ENCODE measurements around the gene SMIM24. TPM values are rescaled to one million over a fixed set of nuclear protein-coding genes. Genes with fewer than 3 reads are reported as not detected.

Gene SMIM24
- total RNA-seq, 4 donors from 2014 or later = not detected

DNA sequence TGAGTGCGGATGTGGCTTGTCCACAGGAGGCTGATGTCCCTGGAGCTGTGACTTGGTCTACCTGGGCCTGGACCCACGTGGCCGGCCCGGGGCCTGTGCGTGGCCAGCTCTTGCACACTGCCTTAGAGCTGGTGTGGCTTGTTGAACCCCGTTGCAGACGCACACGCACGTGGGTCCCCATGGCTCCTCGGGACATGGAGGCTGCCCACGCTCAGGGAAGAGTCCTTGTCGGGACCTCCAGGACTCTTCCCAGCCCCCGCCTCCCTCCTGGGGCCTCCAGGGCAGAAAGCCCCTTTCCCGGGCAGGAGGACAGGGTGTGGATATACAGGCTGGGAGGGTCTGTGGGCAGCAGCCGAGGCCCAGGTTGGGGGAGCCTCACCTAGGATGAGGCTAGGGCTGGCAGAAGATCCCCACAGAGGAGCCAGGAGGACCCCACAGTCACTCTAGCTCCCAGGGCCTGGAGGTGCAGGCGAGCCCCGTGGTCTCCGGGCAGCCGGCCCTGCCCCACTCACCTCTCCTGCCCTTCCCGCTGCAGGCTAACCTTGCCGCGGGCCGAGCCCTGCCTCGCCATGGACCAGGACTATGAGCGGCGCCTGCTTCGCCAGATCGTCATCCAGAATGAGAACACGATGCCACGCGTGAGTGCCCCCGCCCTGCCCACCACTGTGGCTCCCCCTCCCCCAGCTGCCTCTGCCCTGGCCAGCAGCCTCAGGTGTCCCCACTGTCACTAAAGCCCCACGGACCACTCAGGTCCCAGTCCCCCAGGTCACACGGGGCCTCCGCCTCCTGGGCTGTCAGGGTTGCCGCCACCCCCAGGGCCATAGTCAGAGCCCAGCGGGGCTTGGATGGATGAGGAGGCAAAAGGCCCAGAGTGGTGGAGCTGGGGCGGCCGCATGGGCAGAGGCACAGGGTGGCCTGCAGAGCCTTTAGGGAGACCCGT is 42.4 kb upstream of the SMIM24 start:
- H3K9me3 ChIP-seq = no peaks in the 10 kb centered on the region
- TF ChIP-seq POLR2A (IDR thresholded peaks at IDR 0.05) = no peak
- no peak for TF ChIP-seq CTCF (IDR thresholded peaks at IDR 0.05)
- no peak for TF ChIP-seq EP300 (IDR thresholded peaks at IDR 0.05)
- TF ChIP-seq POLR2AphosphoS5 (IDR thresholded peaks at IDR 0.05) = no peak
- no peaks in the 10 kb centered on the region for H3K27me3 ChIP-seq
- 100% methylated on average over 1 of the region's 40 CpGs; no CpG with 5 or more reads in 1 of the 2 donors for WGBS, 2 donors (ENCODE audit: low coverage in 1 of 2)
- H3K36me3 ChIP-seq = peaks cover 0 to 82% of the 10 kb centered on the region in 2 donors
- H3K27ac ChIP-seq = no peak overlapping the region
- no peak overlapping the region for H3K4me3 ChIP-seq
- ATAC-seq = no peak
- H3K4me1 ChIP-seq = peaks cover 0 to 21% (median 0%) of the 10 kb centered on the region in 3 donors

GRCh38 chr19:3521104-3521445 is 40.8 kb upstream of the SMIM24 start:
- Histone ChIP-seq H3K4me3 (no peak overlapping the region), H3K36me3 (peaks cover 0 to 66% of the 10 kb centered on the region in 2 donors), H3K27me3 (no peaks in the 10 kb centered on the region), H3K27ac (no peak overlapping the region), H3K4me1 (peaks cover 0 to 36% (median 0%) of the 10 kb centered on the region in 3 donors), H3K9me3 (no peaks in the 10 kb centered on the region)
- no peak for ATAC-seq
- 88% methylated on average over 4 of the region's 7 CpGs; no CpG with 5 or more reads in 1 of the 2 donors for WGBS, 2 donors (ENCODE audit: low coverage in 1 of 2)
- TF ChIP-seq POLR2AphosphoS5 (IDR thresholded peaks at IDR 0.05) (no peak), CTCF (IDR thresholded peaks at IDR 0.05) (no peak), POLR2A (IDR thresholded peaks at IDR 0.05) (no peak), EP300 (IDR thresholded peaks at IDR 0.05) (no peak)

GRCh38 chr19:3520166-3521103 is 40.1 kb upstream of the SMIM24 start:
- Histone ChIP-seq H3K27me3 (no peaks in the 10 kb centered on the region), H3K27ac (no peak overlapping the region), H3K4me3 (no peak overlapping the region), H3K4me1 (peaks cover 0 to 41% (median 0%) of the 10 kb centered on the region in 3 donors), H3K36me3 (peaks cover 0 to 60% of the 10 kb centered on the region in 2 donors), H3K9me3 (no peaks in the 10 kb centered on the region)
- TF ChIP-seq POLR2AphosphoS5 (IDR thresholded peaks at IDR 0.05) = no peak
- TF ChIP-seq POLR2A (IDR thresholded peaks at IDR 0.05) = no peak
- no peak for TF ChIP-seq EP300 (IDR thresholded peaks at IDR 0.05)
- no peak for TF ChIP-seq CTCF (IDR thresholded peaks at IDR 0.05)
- WGBS, 2 donors (ENCODE audit: low coverage in 1 of 2) = 72 to 90% methylated on average over 3 to 4 of the region's 37 CpGs
- no peak for ATAC-seq

- Histone ChIP-seq H3K9me3 (no peaks in the 10 kb centered on the region), H3K27ac (no peak overlapping the region), H3K27me3 (no peaks in the 10 kb centered on the region), H3K4me3 (no peak overlapping the region), H3K4me1 (peaks cover 0 to 44% (median 0%) of the 10 kb centered on the region in 3 donors), H3K36me3 (peaks cover 0 to 50% of the 10 kb centered on the region in 2 donors)
- no peak for ATAC-seq
- WGBS, 2 donors (ENCODE audit: low coverage in 1 of 2) = no CpG with 5 or more reads among the region's 18 CpGs
- TF ChIP-seq POLR2AphosphoS5 (IDR thresholded peaks at IDR 0.05) (no peak), EP300 (IDR thresholded peaks at IDR 0.05) (no peak)
Observed at GRCh38 chr19:3519126-3519525, 38.8 kb upstream of the SMIM24 start.

DNA sequence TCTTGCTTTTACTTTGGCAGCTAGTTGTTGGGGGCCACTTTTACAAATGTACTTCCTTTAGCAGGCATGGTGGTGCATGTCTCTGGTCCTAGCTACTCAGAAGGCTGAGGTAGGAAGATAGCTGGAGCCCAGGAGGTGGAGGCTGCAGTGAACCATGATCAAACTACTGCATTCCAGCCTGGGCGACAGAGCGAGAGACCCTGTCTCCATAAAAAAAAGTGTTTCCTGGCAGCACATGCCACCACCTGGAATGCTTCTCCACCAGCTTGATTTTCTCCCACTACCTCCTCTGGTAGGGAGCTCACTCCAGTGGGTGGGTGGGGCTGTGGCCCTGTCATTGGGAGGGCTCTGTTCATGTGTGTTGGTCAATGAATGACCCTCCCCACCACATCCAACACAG is 38.3 kb upstream of the SMIM24 start:
- no peak for ATAC-seq
- peaks cover 0 to 48% (median 0%) of the 10 kb centered on the region in 3 donors for H3K4me1 ChIP-seq
- WGBS, 2 donors (ENCODE audit: low coverage in 1 of 2) = 92% methylated on average over 2 of the region's 2 CpGs; no CpG with 5 or more reads in 1 of the 2 donors
- no peak overlapping the region for H3K27ac ChIP-seq
- peaks cover 0 to 49% of the 10 kb centered on the region in 2 donors for H3K36me3 ChIP-seq
- no peak overlapping the region for H3K4me3 ChIP-seq
- H3K27me3 ChIP-seq = no peaks in the 10 kb centered on the region
- TF ChIP-seq CTCF (IDR thresholded peaks at IDR 0.05) = no peak
- no peak for TF ChIP-seq EP300 (IDR thresholded peaks at IDR 0.05)
- no peak for TF ChIP-seq POLR2AphosphoS5 (IDR thresholded peaks at IDR 0.05)
- no peak for TF ChIP-seq POLR2A (IDR thresholded peaks at IDR 0.05)
- no peaks in the 10 kb centered on the region for H3K9me3 ChIP-seq
